HG03439 (cell line): ENCODE results near the gene NRF1.

Source experiments
- ATAC-seq: cut with Tn5 transposase; IDR thresholded peaks from one replicate; pipeline ENCODE4 v1.9.1; 2021; ENCODE audit warnings: mild to moderate bottlenecking, moderate library complexity; ENCODE audit not compliant: unreplicated experiment

NRF1 gene

DNA sequence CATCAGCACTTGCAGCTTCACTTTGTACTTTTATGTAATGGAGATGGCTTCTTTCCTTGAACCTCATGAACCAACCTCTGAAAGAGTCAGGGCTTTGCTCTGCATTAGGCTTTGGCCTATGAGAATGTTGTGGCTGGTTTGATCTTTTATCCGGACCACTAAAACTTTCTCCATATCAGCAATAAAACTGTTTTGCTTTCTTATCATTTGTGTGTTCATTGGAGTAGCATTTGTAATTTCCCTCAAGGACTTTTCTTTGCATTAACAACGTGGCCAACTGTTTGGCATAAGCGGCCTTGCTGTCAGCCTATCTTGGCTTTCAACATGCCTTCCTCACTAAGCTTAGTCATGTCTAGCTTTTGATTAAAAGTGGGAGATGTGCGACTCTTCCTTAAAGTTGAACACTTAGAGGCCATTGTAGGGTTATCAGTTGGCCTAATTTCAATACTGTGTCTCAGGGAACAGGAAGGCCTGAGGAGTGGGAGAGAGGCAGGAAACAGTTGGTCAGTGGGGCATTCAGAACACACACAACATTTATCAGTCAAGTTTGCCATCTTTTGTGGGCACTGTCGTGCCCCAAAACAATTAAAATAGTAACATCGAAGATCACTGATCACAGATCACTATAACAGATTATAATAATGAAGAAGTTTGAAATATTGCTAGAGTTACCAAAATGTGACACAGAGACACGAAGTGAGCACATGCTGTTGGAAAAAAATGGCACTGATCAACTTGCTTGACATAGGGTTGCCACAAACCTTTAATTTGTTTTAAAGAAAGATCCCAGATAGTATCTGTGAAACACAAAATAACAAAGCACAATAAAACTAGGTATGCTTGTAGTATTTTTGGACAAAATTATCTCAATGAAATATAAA is 64.7 kb downstream of the NRF1 start:
- no peak for ATAC-seq

DNA sequence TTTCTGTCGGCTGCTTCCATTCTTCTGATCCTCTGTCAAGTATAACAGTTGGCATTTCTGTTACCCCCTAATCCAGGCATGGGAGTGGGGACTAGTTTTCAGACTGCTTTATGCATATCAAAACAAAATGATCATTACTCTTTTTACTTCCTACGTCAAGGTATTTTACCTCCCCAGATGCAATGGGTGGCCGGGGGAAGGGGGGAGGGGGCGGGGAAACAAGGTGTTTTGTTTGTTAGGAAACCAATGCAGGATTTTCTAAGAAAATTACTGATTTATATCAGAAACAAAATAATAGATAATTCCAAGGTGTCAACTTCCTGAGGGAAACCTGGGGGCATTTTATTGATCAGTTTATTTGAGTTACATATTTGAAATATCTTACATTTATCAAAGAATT is 66.3 kb downstream of the NRF1 start:
- ATAC-seq = no peak

DNA sequence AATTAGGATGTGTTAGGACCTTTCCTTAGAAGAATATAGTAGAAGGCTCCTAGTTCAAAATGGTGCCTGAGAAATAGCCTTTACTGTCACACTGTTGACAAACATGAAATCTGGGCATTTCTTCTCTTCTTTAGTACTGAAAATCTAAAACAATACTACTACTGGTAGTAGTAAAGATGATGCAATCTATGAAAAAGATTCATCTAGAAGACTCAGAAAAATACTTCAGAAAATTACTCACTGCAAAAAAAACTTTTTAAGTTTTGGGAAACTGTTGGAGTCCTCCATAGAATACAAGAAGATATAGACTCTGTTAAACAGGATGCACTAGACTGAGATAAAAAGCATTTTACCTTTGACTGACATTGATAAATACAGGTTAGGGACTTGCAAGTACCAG is 67.1 kb downstream of the NRF1 start:
- ATAC-seq = no peak

DNA sequence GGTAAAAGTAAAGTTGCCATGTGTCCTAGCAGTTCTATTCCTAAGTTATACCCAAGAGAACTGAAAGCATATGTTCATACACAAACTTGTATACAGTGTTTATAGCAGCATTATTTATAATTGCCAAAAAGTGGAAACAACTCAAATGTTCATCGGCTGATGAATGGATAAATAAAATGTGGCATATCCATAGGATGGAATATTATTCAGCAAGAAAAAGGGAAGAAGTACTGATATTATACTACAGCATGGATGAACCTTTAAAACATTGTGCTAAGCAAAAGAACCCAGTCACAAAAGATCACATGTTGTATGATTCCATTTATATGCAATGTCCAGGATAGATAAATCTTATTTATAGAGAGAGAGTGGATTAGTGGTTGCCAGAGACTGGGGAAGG is 68.9 kb downstream of the NRF1 start:
- no peak for ATAC-seq

DNA sequence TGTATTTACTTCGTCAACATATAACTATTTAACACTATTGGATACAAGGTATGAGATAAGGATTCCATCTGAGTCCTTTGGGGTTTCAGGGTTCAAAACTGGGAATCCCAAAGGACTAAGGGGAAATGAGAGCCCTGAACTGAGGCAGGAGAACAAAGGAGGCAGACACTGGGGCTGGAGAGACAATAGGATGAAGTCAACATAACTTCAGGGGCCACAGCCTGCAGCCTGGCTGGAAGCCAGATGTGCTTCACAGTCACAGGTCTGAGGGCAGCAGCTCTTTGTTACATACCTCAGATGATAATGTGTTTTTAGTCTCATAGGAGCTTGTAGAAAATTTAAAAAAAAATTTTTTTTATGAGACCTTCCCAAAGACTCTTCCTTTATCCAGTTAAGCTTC is 73.3 kb downstream of the NRF1 start:
- ATAC-seq = no peak

DNA sequence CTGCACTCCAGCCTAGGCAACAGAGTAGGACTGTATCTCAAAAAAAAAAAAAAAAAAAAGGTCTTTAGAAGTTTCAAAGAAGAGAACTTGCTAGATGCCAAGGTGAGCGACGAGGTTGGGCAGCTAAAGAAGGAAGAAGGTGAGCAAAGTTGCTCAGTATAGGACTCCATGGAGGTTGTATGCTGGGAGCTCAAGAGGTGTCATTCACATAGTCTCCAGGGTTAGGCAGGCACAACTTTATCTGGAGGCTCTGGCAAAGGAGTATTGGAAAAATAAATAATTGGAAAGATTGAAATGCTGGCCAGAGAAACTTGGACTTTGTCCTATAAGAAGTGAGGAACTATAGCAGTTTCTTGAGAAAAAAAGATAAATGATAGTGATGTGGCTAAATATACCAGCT is 74.5 kb downstream of the NRF1 start:
- no peak for ATAC-seq

DNA sequence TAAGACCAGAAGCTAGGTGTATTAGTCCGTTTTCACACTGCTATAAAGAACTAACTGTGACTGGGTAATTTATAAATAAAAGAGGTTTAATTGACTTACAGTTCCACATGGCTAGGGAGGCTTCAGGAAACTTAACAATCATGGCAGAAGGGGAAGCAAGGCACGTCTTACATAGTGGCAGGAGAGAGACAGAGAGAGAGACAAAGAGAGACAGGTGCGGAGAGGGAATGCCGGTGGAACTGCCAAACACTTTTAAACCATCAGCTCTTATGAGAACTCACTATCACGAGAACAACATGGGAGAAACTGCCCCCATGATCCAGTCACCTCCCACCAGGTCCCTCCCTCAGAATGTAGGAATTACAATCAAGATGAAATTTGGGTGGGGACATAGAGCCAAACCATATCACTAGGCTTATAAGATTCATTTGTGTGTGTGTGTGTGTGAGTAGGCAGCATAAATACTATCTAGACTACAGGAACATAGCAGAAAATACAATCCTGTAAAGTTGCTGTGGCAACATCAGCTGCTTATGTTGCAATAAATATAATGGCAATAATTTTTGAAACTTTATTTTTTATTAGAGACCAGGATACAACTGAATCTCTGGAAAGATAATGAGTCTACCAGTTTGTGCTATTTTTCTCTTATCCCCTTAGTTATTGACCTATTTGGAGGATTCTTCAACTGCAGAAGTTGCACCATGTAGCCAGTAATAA is 77.1 kb downstream of the NRF1 start:
- no peak for ATAC-seq

DNA sequence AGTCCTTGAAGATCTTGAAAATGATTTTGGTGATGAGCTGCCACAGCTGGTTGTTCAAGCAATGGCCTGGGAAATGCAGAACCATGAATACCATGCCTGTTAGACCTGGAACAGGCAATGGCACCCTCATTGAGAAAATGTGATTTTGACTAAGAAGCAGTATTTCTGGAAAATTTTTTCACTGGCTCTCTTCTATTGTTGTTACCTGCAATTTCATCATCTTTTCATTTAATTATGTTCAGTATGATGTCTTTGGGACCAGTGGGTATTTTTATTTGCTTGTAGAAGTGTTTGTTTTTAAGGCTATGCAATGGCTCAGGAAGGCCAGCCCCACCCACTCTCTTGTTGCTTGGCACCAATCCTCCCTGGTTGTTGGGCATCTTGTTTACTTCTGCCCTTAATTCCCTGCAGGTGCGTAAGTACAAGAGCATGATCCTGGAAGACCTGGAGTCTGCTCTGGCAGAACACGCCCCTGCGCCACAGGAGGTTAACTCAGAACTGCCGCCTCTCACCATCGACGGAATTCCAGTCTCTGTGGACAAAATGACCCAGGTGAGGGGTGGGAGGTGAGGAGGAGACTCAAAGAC is 78.6 kb downstream of the NRF1 start:
- ATAC-seq = no peak

DNA sequence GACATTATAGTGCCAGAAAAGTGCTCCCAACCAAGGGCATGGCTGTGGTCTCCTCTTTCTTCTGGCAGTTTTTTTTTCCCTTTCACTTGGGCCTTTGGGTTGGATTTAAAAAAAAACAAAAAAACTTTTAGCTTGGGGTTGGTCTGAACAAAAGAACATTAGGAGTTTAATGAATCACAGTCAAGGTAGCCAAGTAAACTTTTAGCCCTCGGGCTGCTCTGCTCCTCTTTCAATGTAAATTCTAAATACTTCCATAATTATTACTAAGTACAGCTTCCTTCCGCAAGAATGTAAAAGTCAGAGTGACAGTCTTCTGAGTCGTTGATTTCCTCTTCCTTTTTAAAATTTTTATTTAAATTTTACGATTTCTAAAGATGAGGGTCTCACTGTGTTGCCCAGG is 79.2 kb downstream of the NRF1 start:
- ATAC-seq = no peak

DNA sequence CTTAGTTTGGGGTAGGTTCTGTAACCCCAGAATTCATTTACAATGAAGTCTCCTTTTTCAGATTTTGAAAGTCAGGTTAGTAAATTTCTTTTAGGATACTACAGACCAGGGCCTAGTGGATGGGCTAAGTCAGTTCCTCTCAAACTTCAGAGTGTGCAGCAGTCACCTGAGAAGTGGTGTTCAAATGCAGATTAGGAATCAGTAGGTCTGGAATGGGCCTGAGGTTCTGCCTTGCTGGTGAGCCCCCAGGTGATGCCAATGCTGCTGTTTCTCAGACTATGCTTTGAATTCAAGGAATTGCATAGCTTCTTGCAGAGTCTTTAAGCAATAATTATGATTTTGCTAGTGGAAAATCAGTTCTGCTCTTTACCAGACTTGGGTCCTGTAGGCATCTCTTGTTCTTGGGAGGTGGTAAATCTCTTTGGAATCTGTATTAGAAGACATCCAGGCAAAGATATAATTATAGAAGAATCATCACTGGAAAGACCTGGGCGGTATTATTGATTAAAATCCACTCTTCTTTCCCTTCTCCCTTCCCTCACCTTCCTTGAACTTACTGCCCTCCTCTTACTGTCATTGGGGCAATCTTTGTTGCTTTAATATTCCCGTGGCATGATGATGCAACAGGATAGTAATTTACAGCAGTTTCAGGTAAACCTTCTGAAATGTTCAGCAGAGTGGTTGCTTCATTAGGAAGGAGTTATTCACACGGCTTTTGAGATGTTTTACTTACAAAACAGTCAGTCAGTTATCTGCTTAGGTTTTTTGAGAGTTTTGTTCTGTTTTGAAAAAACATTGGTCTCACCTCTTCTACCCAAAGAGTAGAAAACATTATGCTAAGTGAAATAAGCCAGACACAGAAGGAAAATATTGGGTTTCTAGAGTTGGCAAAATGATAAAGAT is 87.2 kb downstream of the NRF1 start:
- ATAC-seq = no peak

DNA sequence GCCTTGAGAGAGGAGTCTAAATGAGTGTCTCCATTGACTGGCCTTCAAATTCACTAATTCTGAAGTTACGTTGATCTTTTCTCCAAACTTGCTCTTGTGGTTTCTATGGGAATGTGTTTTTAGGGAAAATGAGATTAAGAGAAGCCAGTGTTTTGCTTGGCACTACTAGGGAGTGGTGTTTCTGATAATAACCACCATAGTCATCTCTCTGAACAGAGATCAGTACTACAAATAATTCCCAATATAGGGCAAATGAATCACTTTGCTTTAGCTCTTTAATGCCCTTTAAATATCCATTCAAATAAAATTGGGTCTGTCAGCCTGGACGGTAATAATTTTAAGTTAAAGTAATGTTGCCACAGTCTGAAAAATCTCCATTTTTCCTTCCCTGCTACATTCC is 90.8 kb downstream of the NRF1 start:
- no peak for ATAC-seq

DNA sequence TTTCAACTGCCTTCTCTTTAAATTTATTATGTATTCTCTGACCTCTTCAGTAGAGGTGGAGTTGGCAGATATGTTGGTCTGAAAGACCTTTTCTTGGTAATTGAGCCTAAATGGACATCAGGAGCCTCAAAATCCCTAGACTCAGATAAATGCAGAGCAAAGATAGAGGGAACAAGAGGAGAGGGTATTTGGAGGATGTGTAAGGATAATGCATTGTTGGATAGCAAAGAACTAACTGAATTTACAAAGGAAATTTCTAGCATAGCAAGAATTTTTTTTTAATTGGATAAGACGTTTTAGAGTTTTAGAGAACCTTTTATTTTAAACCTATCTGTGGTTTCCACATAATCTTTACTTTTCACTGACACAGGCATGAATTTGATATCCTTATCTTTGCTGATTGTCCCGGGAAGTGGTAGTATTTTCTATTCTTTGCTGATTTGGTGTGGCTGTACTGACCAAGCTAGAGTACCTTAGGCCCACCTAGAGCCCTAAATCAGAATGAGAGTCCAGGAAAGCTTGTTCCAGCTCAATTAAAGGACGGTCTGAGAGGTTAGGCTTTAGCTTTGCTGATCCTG is 91.3 kb downstream of the NRF1 start:
- ATAC-seq = no peak

DNA sequence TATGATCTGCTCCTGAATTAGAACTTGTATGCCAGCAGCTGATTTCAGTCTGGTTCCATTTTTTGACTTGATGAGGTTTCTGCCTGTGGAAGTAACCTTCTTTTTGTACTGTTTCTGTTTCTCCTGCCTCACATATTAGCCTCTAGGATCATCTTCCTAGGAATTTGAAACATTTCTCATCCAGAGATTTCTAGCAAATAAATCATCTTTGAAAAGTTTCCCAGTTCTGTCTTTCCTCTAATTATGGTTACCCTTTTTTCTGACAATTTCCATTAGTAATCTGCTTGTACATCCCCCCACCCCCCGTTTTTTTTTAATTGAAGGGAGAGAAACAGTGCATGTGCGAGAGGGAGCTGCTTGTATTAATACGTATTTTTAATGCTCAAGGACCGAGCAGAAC is 92.2 kb downstream of the NRF1 start:
- no peak for ATAC-seq

DNA sequence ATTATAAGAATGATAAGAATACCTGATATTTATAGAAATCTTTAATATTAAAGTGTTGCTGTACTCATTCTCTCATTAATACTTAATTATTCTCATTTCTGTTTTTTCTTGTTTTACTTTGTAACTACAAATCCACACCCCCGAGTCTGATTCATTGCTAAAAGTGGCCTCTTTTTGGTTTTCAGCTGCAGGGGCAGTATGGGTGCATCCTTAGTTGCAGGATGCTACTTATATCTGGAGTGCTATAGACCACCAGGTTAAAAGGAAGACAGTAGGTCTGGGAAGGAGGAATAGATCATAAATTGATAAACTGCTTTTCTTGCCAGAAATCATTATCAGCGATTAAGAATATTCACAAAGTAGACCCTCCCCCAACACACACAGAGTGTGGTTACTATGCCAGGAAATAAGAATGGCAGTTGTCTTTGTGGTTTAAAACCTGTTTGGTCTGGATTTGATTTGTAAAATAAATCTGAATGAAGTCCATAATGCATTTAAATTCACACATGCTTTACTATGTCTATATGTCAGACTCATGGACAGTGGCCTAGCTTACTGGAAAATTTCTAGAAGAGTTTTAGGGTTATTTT is 96.5 kb downstream of the NRF1 start:
- no peak for ATAC-seq

DNA sequence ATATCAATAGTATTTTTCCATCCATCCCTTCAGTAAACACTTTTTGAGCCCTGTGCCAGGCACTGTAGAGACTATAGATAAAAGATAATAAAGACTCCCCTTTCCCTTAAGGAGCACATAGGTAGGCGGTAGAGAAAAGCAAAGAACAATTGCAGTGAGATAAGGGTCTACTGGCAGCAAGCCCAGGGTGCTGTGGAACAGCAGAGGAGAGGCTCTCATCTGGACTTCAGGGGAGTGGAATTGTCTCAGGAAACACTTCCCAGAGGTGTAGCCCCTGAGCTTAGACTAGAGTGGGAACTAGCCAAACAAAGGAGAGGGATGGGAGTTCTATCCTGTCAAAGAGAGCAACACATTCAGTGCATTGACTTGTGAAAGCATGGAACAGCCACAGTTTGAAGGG is 102.0 kb downstream of the NRF1 start:
- ATAC-seq = no peak

DNA sequence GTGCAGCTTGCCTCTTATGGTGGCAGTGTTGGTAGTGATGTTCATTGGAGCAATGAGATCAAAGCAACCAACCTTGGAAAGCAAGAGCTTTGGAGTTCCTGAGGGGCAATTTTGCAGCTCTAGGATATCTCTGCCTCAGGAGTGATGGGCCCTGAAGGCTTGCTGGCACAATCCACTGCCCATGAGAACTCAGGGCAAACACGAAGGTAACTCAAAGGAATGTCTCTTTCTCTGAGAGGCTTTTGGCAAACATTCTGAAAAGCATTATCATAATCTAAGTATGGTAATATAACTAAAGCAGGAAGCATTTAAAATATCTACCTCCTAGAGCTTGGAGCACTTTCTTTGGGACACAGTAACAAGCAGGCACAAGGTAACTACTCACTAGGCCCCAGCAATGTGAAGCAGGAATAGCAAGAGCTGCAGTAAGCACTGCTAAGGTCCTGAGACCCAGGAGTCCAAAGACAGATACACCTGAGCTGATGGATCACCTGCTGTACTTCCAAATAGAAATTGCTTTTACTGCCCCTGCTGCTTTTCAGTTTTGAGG is 103.1 kb downstream of the NRF1 start:
- ATAC-seq = no peak

DNA sequence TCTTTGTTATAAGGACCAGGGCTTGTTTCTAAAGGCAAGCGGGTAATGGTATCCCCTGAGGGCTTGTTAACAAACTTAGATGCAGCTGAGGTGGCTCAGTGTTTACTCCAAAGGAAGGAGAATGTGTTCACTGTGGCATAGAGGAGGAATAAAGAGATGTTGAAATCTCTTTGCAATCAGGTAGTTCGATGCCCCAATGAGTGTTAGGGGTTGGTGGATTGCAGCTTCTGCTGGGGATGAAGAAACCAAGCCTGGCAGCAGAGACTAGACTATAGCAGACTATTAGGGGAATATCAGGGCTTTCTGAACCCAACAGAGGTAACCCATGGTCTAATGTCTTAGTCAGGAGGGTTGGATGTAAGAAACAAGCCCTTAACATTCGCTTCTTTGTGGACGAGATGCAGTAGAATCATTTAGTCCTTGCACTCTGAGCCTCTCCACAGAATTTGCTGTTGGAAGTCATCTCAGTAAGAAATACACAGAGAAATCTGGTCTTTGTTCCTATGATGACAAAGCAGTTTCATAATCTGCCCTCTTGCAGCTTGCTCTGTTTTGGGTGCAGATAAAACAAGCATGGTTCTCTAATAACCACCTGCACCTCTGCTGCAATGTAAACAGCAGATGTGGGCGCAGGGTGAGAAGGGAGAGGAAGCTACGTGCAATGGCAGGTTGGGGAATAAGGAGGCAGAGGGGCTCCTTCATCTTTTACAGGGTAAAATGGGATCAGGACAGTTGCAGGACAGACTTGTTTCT is 108.6 kb downstream of the NRF1 start:
- ATAC-seq = no peak

DNA sequence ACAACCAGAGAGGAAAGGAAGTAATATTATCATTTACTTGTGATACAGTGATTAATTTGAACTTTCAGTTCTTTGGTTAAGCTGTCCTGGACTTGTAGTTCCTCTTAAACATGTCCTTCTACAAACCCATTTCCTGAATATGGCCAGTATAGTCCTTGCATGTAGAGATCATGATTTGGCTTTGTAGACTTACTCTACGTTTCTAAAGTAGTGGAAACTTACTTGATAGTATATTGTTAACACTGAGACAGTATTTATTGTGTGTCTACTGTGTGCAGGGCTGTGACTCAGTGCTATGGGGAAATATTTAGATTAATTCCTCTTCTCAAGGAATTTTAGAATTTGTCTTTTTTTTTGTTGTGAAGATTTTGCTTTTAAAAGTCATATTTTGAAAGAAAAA is 109.5 kb downstream of the NRF1 start:
- ATAC-seq = no peak

DNA sequence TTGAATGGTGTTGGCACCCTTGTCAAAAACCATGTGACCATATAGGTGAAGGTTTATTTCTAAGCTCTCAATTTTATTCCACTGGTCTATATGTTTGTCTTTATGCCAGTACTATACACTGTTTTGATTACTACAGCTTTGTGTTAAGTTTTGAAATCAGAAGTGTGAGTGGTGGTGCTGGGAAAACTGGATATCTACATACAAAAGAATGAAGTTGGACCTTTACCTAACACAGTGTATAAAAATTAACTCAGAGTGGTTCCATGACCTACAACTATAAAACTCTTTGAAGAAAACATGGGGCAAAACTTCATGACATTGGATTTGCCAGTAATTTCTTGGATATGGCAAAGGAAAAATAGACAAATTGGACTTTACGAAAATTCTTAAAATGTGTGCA is 112.2 kb downstream of the NRF1 start:
- ATAC-seq = no peak
